HCT116 (cell line): ENCODE measurements around the gene TMA7. TPM values are rescaled to one million over a fixed set of nuclear protein-coding genes. Genes with fewer than 3 reads are reported as not detected.
A peak's percentile ranks its signal among the peaks of the same experiment; 100 is the strongest.

Experiments
- ATAC-seq: fragments of 200-7000 bp; cut with Tn5 transposase; 2 replicates; pipeline ENCODE4 v1.9.1; 2020; ENCODE audit warnings: mild to moderate bottlenecking, moderate library complexity
- BruUV-seq: library from RNA; stranded (reverse); fragments of 400-500 nt; replicated peaks from 2 replicates; lab custom pipeline; 2021; lab: Mats Ljungman, UMichigan
- CTCF ChIA-PET: fragments of 300-600 bp; sonication (Branson Sonifier 250); formaldehyde crosslinking; loops from one replicate; lab custom pipeline; 2021; ENCODE audit warnings: antibody characterized with exemption; lab: Charles Lee
- POLR2A ChIA-PET: fragments of 300-600, 350-600 bp; sonication (Branson Sonifier 250); formaldehyde crosslinking; loops from one replicate; lab custom pipeline; 2021; ENCODE audit warnings: antibody characterized with exemption; lab: Charles Lee
- RAD21 ChIA-PET, 2 experiments: fragments of 300-600 bp; sonication (Branson Sonifier 250); formaldehyde crosslinking; loops; one replicate each; lab custom pipeline; 2023; ENCODE audit warnings: low total read pairs in 2 of 2; ENCODE audit not compliant: uncharacterized antibody in 2 of 2, unreplicated experiment in 2 of 2, low non-redundant PET in 1 of 2; lab: Charles Lee
- DNase-seq: peaks from one replicate; pipeline ENCODE4 v3.0.0-alpha.2; 2010; ENCODE audit warnings: low read depth, low spot score
- H2AFZ ChIP-seq: fragments of 200-600 bp; shearing (Covaris generic), sonication (generic); 2 replicates; pipeline ENCODE4 v1.6.1; 2017; ENCODE audit warnings: low read depth, mixed run types, mixed read lengths, antibody characterized with exemption, low read length; ENCODE audit not compliant: poor library complexity, severe bottlenecking
- H3K27ac ChIP-seq: 2 replicates; pipeline ENCODE4 v1.5.1; 2012; ENCODE audit warnings: low read depth, low read length
- H3K27me3 ChIP-seq: fragments of 200-600 bp; sonication (generic); 2 replicates; pipeline ENCODE4 v1.6.1; 2016; ENCODE audit warnings: mixed run types, low read length, mixed read lengths; ENCODE audit not compliant: insufficient read depth
- H3K36me3 ChIP-seq, 2 experiments: fragments of 200-500 bp in 1 of 2; fragments of 200-600 bp in 1 of 2; sonication (Bioruptor generic) in 1 of 2; sonication (generic) in 1 of 2; 2 replicates each; pipeline versions ENCODE4 v1.5.1 to v1.6.1; 2014 to 2016; ENCODE audit warnings: low read length in 2 of 2, inconsistent platforms in 1 of 2, mixed read lengths in 1 of 2, mixed run types in 1 of 2; ENCODE audit not compliant: insufficient read depth in 2 of 2, control insufficient read depth in 1 of 2
- H3K4me1 ChIP-seq, 2 experiments: fragments of 200-600 bp in 1 of 2; sonication (generic) in 1 of 2; 2 replicates each; pipeline versions ENCODE4 v1.5.1 to v1.6.1; 2012 to 2017; ENCODE audit warnings: low read length in 2 of 2, inconsistent platforms in 1 of 2, mild to moderate bottlenecking in 1 of 2, mixed read lengths in 1 of 2, mixed run types in 1 of 2, moderate library complexity in 1 of 2; ENCODE audit not compliant: insufficient read depth in 2 of 2, control insufficient read depth in 1 of 2
- H3K4me2 ChIP-seq: fragments of 200-600 bp; sonication (generic); 2 replicates; pipeline ENCODE4 v1.6.1; 2017; ENCODE audit warnings: mixed run types, low read length, mixed read lengths
- H3K4me3 ChIP-seq, 2 experiments: fragments of 200-600 bp in 1 of 2; sonication (generic) in 1 of 2; replicated peaks in 1 of 2; 2 replicates each; pipeline ENCODE4 v1.5.1; 2011 to 2016; ENCODE audit warnings: low read length in 2 of 2, control low read depth in 1 of 2, low read depth in 1 of 2, mild to moderate bottlenecking in 1 of 2, mixed read lengths in 1 of 2, mixed run types in 1 of 2
- H3K79me2 ChIP-seq: fragments of 200-600 bp; sonication (generic); 2 replicates; pipeline ENCODE4 v1.6.1; 2017; ENCODE audit warnings: mild to moderate bottlenecking, mixed run types, low read length, moderate library complexity, mixed read lengths; ENCODE audit not compliant: insufficient read depth
- H3K9ac ChIP-seq: fragments of 200-600 bp; sonication (generic); 2 replicates; pipeline ENCODE4 v1.6.1; 2016; ENCODE audit warnings: low read length, mixed read lengths
- H3K9me2 ChIP-seq: fragments of 200-600 bp; sonication (generic), shearing (Covaris generic); 2 replicates; pipeline ENCODE4 v1.6.1; 2017; ENCODE audit warnings: mixed run types, mild to moderate bottlenecking, moderate library complexity; ENCODE audit not compliant: insufficient read depth
- H3K9me3 ChIP-seq, 2 experiments: fragments of 200-500 bp in 1 of 2; fragments of 200-600 bp in 1 of 2; sonication (Bioruptor generic) in 1 of 2; sonication (generic) in 1 of 2; 2 replicates each; pipeline ENCODE4 v1.6.1; 2014 to 2017; ENCODE audit warnings: low read length in 2 of 2, mixed read lengths in 2 of 2, inconsistent platforms in 1 of 2, low read depth in 1 of 2, mild to moderate bottlenecking in 1 of 2, mixed run types in 1 of 2, moderate library complexity in 1 of 2; ENCODE audit not compliant: control insufficient read depth in 1 of 2, insufficient read depth in 1 of 2
- H4K20me1 ChIP-seq: fragments of 200-600 bp; sonication (generic), shearing (Covaris generic); 2 replicates; pipeline ENCODE4 v1.6.1; 2017; ENCODE audit warnings: mixed run types, mild to moderate bottlenecking, moderate library complexity; ENCODE audit not compliant: insufficient read depth
- CBX3 ChIP-seq: IDR thresholded peaks from 2 replicates; pipeline ENCODE4 v1.6.1; 2012; ENCODE audit warnings: low read depth
- JUND ChIP-seq: IDR thresholded peaks from 2 replicates; pipeline ENCODE4 v1.6.1; 2012
- POLR2A ChIP-seq: IDR thresholded peaks from 2 replicates; pipeline ENCODE4 v1.7.0; 2011; ENCODE audit warnings: borderline replicate concordance; ENCODE audit not compliant: insufficient read depth, insufficient read length; ENCODE audit errors: extremely low read depth
- RAD21 ChIP-seq: IDR thresholded peaks from 2 replicates; pipeline ENCODE4 v1.6.1; 2012; ENCODE audit warnings: low read depth, mild to moderate bottlenecking
- TCF7L2 ChIP-seq: IDR thresholded peaks from 2 replicates; pipeline ENCODE4 v1.7.0; 2011; ENCODE audit warnings: borderline replicate concordance, inconsistent platforms; ENCODE audit not compliant: insufficient read depth, insufficient read length; ENCODE audit errors: extremely low read depth
- intact Hi-C: fragments of 100-400 bp; cut with micrococcal nuclease; formaldehyde crosslinking; loops from 2 replicates; pipeline ENCODE4 v1.10.0; 2022
- total RNA-seq: library from RNA; stranded (reverse); gene quantifications from one replicate; pipeline ENCODE4 v1.2.1, GENCODE V29; 2021; ENCODE audit not compliant: unreplicated experiment
- TF ChIP-seq, protein P1 (sequence below), 3 experiments: fragments of 200-600 bp in 1 of 3; sonication (generic) in 1 of 3; IDR thresholded peaks in 2 of 3; conservative IDR thresholded peaks in 1 of 3; 2 replicates each; pipeline ENCODE4 v1.5.1; 2012 to 2017; ENCODE audit warnings: low read depth in 2 of 3, low read length in 2 of 3, antibody characterized with exemption in 1 of 3, borderline replicate concordance in 1 of 3, control low read depth in 1 of 3, mild to moderate bottlenecking in 1 of 3, mixed read lengths in 1 of 3, mixed run types in 1 of 3, moderate library complexity in 1 of 3; ENCODE audit not compliant: insufficient read depth in 1 of 3

Gene TMA7
- total RNA-seq, 1 experiment from 2014 or later = 334 TPM

DNA sequence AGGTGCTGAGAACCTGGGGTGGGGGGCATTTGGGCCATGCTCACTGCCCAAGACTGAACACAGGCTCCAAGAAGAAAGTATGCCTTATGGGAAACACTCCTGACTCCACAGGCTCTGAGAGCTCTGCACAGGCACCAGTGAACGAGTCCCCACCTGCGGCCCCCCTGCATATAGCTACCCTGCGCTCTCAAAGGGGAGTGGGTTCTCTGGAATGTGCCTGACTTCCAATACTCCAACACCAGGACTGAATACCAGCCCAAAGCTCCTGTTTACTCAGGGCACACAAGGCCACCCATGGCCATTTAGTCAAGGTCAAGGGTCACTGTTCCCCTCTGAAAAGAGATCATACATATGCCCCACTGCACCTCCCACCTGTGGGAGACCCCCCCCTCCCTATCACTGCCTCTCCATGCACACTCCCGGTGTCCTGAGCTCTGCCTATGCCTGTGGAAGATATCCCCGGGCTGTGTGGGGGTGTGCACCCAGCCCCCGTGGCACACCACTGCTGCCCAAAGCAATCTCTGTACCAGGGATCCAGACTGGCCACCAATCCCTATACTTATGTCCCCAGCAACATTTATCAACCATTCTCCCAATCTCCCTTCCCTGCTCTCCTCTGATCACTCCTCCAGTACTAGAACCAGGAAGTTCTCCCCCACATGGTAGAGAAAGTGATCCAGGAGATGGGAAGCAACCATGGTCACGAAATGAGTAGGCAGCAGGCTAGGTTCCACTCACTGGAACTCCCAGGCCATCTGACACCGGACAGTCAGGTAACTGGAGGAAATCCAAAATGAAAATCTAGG, 8.6 kb upstream of the TMA7 start:
- RAD21 ChIA-PET = no interaction called here
- peak overlapping the region; percentile 79; the same call in 1 of the 2 replicates for H3K4me2 ChIP-seq

DNA sequence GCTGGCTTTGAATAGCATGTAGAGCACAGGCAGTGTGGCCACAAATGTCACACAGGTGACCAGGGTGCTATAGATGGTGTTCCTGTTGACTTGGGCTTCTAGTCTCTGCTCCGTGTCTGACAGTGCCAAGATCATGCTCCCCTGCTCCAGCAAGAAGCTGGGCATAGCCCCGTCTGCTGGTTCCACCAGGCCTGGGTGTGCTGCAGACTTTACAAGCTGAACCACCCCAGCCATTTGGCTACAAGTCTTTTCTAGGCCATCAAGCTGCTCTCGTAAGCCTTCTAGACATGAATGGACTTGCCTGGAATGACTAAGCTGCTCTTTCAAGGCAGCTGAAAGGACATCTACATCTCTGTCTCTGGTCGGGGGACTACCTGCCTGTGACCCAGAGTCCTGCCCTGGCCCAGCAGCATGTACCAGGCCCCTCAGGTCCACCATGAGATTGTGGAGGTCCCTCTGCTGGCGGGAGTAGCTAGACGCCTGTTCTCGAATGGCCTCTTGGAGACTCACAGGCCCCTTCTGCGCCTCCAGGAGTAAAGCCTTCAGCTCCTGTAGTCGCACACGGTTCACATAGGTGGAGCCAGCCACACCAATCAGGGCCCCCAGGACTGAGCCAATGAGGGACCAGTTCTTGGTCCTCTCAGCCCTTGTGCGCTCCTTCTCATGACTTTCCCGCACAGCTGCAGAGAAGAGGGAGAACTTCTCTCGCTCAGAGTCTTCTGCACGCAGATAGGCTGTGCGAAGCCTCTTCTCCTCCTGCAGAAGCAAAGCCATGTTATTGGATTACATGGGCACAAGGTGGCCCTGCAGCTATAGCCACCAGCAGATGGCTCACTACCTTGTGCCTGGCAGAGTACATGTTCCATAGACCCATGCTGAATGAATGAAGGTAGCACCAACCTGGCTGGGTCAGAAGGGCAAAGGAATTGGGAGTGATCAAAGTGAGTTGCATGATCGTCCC, 7.4 kb upstream of the TMA7 start:
- BruUV-seq = no TSS peak
- Histone ChIP-seq H3K27ac (peak overlapping the region; percentile 62), H3K4me1 (peaks cover 55 to 77% of the 10 kb centered on the region in 2 experiments), H3K9me3 (no peaks in the 10 kb centered on the region), H3K79me2 (peaks cover 14% of the 10 kb centered on the region; the same call in 1 of the 2 replicates), H4K20me1 (no peaks in the 10 kb centered on the region), H3K4me3 (peak overlapping the region in 1 of 2 experiments; percentile 46; a peak in 1 of 4 replicates), H3K9ac (peak overlapping the region; percentile 55), H3K4me2 (peak overlapping the region; percentile 79), H2AFZ (no peak overlapping the region), H3K36me3 (peaks cover 0 to 17% of the 10 kb centered on the region in 2 experiments; a peak in 1 of 4 replicates), H3K9me2 (no peaks in the 10 kb centered on the region), H3K27me3 (no peaks in the 10 kb centered on the region)
- POLR2A ChIA-PET = interaction anchor here (0.6 to 1.2 kb wide), 2 partner anchors 14 to 32 kb away, joined by 4 read pairs; partner anchors contain the start of gene ATRIP
- ATAC-seq (peak; percentile 47), DNase-seq (peak; percentile 24)
- TF ChIP-seq, protein P1, sequence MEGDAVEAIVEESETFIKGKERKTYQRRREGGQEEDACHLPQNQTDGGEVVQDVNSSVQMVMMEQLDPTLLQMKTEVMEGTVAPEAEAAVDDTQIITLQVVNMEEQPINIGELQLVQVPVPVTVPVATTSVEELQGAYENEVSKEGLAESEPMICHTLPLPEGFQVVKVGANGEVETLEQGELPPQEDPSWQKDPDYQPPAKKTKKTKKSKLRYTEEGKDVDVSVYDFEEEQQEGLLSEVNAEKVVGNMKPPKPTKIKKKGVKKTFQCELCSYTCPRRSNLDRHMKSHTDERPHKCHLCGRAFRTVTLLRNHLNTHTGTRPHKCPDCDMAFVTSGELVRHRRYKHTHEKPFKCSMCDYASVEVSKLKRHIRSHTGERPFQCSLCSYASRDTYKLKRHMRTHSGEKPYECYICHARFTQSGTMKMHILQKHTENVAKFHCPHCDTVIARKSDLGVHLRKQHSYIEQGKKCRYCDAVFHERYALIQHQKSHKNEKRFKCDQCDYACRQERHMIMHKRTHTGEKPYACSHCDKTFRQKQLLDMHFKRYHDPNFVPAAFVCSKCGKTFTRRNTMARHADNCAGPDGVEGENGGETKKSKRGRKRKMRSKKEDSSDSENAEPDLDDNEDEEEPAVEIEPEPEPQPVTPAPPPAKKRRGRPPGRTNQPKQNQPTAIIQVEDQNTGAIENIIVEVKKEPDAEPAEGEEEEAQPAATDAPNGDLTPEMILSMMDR (IDR thresholded peaks at IDR 0.05 in 2 of 3, conservative IDR thresholded peaks at IDR 0.05 in 1 of 3; ENCODE audit: borderline replicate concordance in 1 of 3, insufficient read depth in 1 of 3, low read depth in 2 of 3, low read length in 2 of 3) = peak in 2 of 3 experiments; percentile 54 to 58; a peak in 4 of 6 replicates
- TF ChIP-seq POLR2A = no peak
- RAD21 ChIA-PET = interaction anchor here (0.7 to 3.0 kb wide), 3 partner anchors 31 to 68 kb away, joined by 3 to 23 read pairs (median 13); no protein-coding TSS in a partner anchor
- CTCF ChIA-PET = interaction anchor here (0.7 to 6.4 kb wide), 6 partner anchors 9 to 238 kb away, joined by 3 to 386 read pairs (median 4); no protein-coding TSS in a partner anchor
- intact Hi-C loops = loop anchor here (1.0 kb wide), 1 partner anchor 238 kb away; no protein-coding TSS in a partner anchor

More for the DNA sequence above, 8.6 kb upstream of the TMA7 start:
- H3K27ac ChIP-seq = peak overlapping the region; percentile 62
- no peaks in the 10 kb centered on the region for H3K9me2 ChIP-seq
- peaks cover 14% of the 10 kb centered on the region; the same call in 1 of the 2 replicates for H3K79me2 ChIP-seq
- BruUV-seq = no TSS peak
- H3K4me3 ChIP-seq = no peak overlapping the region
- no peak for ATAC-seq
- CTCF ChIA-PET = interaction anchor here (2.7 to 3.3 kb wide), 2 partner anchors 8 to 31 kb away, joined by 8 to 15 read pairs; partner anchors contain the start of genes CCDC51 and TMA7
- peaks cover 55 to 79% of the 10 kb centered on the region in 2 experiments for H3K4me1 ChIP-seq
- no peaks in the 10 kb centered on the region for H3K27me3 ChIP-seq
- H2AFZ ChIP-seq = no peak overlapping the region
- POLR2A ChIA-PET = interaction anchor here (1.8 kb wide), 1 partner anchor 8 kb away, joined by 5 read pairs; the partner anchor contains the start of genes CCDC51 and TMA7
- no peak for TF ChIP-seq RAD21
- no peak for TF ChIP-seq JUND
- TF ChIP-seq TCF7L2 = no peak
- no peak for TF ChIP-seq CBX3
- H3K9ac ChIP-seq = no peak overlapping the region
- H3K36me3 ChIP-seq = peaks cover 0 to 17% of the 10 kb centered on the region in 2 experiments; a peak in 1 of 4 replicates
- H3K9me3 ChIP-seq = no peaks in the 10 kb centered on the region
- intact Hi-C loops = loop anchor here (1.0 kb wide), 1 partner anchor 237 kb away; no protein-coding TSS in a partner anchor
- no peaks in the 10 kb centered on the region for H4K20me1 ChIP-seq
- no peak for DNase-seq
